Uterus (tissue), 4 donors: Measurements from ENCODE around the gene CACNB2. TPM values are rescaled to one million over a fixed set of nuclear protein-coding genes. Genes with fewer than 3 reads are reported as not detected.

Experiments used
- DNase-seq, 2 donors: peaks; one replicate each; pipeline ENCODE4 v3.0.0-alpha.2; 2019 to 2020
- H3K27ac ChIP-seq, 2 donors: fragments of 200-600 bp; sonication (generic); 1 replicate in 1 of 2; 2 replicates in 1 of 2; pipeline ENCODE4 v1.5.1; 2016 to 2018
- H3K27me3 ChIP-seq, 2 donors: fragments of 200-600 bp; sonication (generic); one replicate each; pipeline ENCODE4 v1.5.1; 2018 to 2019; ENCODE audit warnings: control low read depth in 1 of 2
- H3K36me3 ChIP-seq, 2 donors: fragments of 200-600 bp; sonication (generic); one replicate each; pipeline ENCODE4 v1.5.1; 2019; ENCODE audit warnings: control low read depth in 1 of 2
- H3K4me1 ChIP-seq, 2 donors: fragments of 200-600 bp; sonication (generic); one replicate each; pipeline ENCODE4 v1.5.1; 2018 to 2019; ENCODE audit warnings: control low read depth in 1 of 2
- H3K4me3 ChIP-seq, 2 donors: fragments of 200-600 bp; sonication (generic); 1 replicate in 1 of 2; 2 replicates in 1 of 2; pipeline ENCODE4 v1.5.1; 2018 to 2019; ENCODE audit warnings: mild to moderate bottlenecking in 1 of 2
- H3K9me3 ChIP-seq, 2 donors: fragments of 200-600 bp; sonication (generic); one replicate each; pipeline ENCODE4 v1.5.1; 2019; ENCODE audit warnings: control low read depth in 1 of 2
- CTCF ChIP-seq, 4 experiments: fragments of 200-600 bp in 2 of 4; fragments of 450-650 bp in 2 of 4; sonication (generic) in 2 of 4; IDR thresholded peaks; one replicate each; pipeline ENCODE4 v1.5.1; 2016 to 2019; ENCODE audit warnings: antibody characterized with exemption in 4 of 4, mild to moderate bottlenecking in 2 of 4, moderate library complexity in 1 of 4
- POLR2A ChIP-seq, 2 donors: fragments of 450-650 bp; IDR thresholded peaks; one replicate each; pipeline ENCODE4 v1.6.1; 2016; ENCODE audit warnings: antibody characterized with exemption in 2 of 2, mild to moderate bottlenecking in 1 of 2, moderate library complexity in 1 of 2
- intact Hi-C: fragments of 100-400 bp; cut with DNase I; formaldehyde crosslinking; loops from one replicate; pipeline ENCODE4 v1.15.1; 2023; ENCODE audit warnings: low total_unique reads
- total RNA-seq, 4 donors: library from RNA; depleted of rRNA in 3 of 4; stranded (reverse); fragments of >200 nt in 3 of 4; gene quantifications; one replicate each; pipeline versions ENCODE4 v1.1.0 to v1.2.4, GENCODE V29; 2014 to 2023
- donor health status: DM: yes; HTN: yes; CAD: no.

The CACNB2 gene
- total RNA-seq, 4 donors from 2014 or later = 19.4 to 33.0 (median 27.0) TPM

- no peaks in the 10 kb centered on the region for H3K9me3 ChIP-seq
- no peak overlapping the region for H3K4me3 ChIP-seq
- H3K27me3 ChIP-seq = no peaks in the 10 kb centered on the region
- TF ChIP-seq CTCF (IDR thresholded peaks at IDR 0.05) (peak; percentile 75 to 82 (median 80)), POLR2A (IDR thresholded peaks at IDR 0.05) (no peak)
- peak; percentile 57 to 64 for DNase-seq
- no peaks in the 10 kb centered on the region for H3K36me3 ChIP-seq
- H3K27ac ChIP-seq = peak overlapping the region in 1 of 2 donors; percentile 66
- no peaks in the 10 kb centered on the region for H3K4me1 ChIP-seq
- intact Hi-C loops = loop anchor here (10.0 kb wide), 1 partner anchor 370 kb away; no protein-coding TSS in a partner anchor
These were observed 74.7 kb downstream of the CACNB2 start for GRCh38 chr10:18214691-18215563.

- TF ChIP-seq POLR2A (IDR thresholded peaks at IDR 0.05) = no peak
- TF ChIP-seq CTCF (IDR thresholded peaks at IDR 0.05) = peak; percentile 29 to 44 (median 40)
- DNase-seq = no peak
- Histone ChIP-seq H3K27me3 (no peaks in the 10 kb centered on the region), H3K27ac (peak overlapping the region in 1 of 2 donors; percentile 46), H3K4me1 (no peaks in the 10 kb centered on the region), H3K9me3 (no peaks in the 10 kb centered on the region), H3K36me3 (no peaks in the 10 kb centered on the region), H3K4me3 (no peak overlapping the region)
- intact Hi-C loops = loop anchor here (10.0 kb wide), 1 partner anchor 372 kb away; no protein-coding TSS in a partner anchor
These were observed 76.3 kb downstream of the CACNB2 start for GRCh38 chr10:18216482-18216881.

GRCh38 chr10:18217577-18217976 is 77.4 kb downstream of the CACNB2 start:
- intact Hi-C loops = loop anchor here (10.0 kb wide), 1 partner anchor 373 kb away; no protein-coding TSS in a partner anchor
- DNase-seq = no peak
- TF ChIP-seq POLR2A (IDR thresholded peaks at IDR 0.05) (no peak), CTCF (IDR thresholded peaks at IDR 0.05) (no peak)
- H3K27me3 ChIP-seq = no peaks in the 10 kb centered on the region
- H3K4me3 ChIP-seq = no peak overlapping the region
- no peaks in the 10 kb centered on the region for H3K4me1 ChIP-seq
- no peaks in the 10 kb centered on the region for H3K36me3 ChIP-seq
- H3K9me3 ChIP-seq = no peaks in the 10 kb centered on the region
- H3K27ac ChIP-seq = no peak overlapping the region

- H3K4me3 ChIP-seq = no peak overlapping the region
- no peaks in the 10 kb centered on the region for H3K36me3 ChIP-seq
- DNase-seq = no peak
- no peak overlapping the region for H3K27ac ChIP-seq
- H3K27me3 ChIP-seq = no peaks in the 10 kb centered on the region
- TF ChIP-seq CTCF (IDR thresholded peaks at IDR 0.05) (no peak), POLR2A (IDR thresholded peaks at IDR 0.05) (no peak)
- H3K4me1 ChIP-seq = no peaks in the 10 kb centered on the region
- H3K9me3 ChIP-seq = no peaks in the 10 kb centered on the region
- intact Hi-C loops = loop anchor here (10.0 kb wide), 1 partner anchor 374 kb away; no protein-coding TSS in a partner anchor
These were observed 78.9 kb downstream of the CACNB2 start for GRCh38 chr10:18219146-18219545.

- no peak overlapping the region for H3K4me3 ChIP-seq
- no peak for DNase-seq
- H3K27me3 ChIP-seq = no peaks in the 10 kb centered on the region
- no peaks in the 10 kb centered on the region for H3K9me3 ChIP-seq
- no peak for TF ChIP-seq POLR2A (IDR thresholded peaks at IDR 0.05)
- TF ChIP-seq CTCF (IDR thresholded peaks at IDR 0.05) = no peak
- H3K4me1 ChIP-seq = no peaks in the 10 kb centered on the region
- no peaks in the 10 kb centered on the region for H3K36me3 ChIP-seq
- intact Hi-C loops = no loop called here
- H3K27ac ChIP-seq = no peak overlapping the region
These were observed 80.9 kb downstream of the CACNB2 start for GRCh38 chr10:18221123-18221522.
